ENCODE measurements around the gene PTMA. TPM values are rescaled to one million over a fixed set of nuclear protein-coding genes. Genes with fewer than 3 reads are reported as not detected.

Gene PTMA
- total RNA-seq, 1 experiment from 2014 or later = 1,390 TPM

DNA sequence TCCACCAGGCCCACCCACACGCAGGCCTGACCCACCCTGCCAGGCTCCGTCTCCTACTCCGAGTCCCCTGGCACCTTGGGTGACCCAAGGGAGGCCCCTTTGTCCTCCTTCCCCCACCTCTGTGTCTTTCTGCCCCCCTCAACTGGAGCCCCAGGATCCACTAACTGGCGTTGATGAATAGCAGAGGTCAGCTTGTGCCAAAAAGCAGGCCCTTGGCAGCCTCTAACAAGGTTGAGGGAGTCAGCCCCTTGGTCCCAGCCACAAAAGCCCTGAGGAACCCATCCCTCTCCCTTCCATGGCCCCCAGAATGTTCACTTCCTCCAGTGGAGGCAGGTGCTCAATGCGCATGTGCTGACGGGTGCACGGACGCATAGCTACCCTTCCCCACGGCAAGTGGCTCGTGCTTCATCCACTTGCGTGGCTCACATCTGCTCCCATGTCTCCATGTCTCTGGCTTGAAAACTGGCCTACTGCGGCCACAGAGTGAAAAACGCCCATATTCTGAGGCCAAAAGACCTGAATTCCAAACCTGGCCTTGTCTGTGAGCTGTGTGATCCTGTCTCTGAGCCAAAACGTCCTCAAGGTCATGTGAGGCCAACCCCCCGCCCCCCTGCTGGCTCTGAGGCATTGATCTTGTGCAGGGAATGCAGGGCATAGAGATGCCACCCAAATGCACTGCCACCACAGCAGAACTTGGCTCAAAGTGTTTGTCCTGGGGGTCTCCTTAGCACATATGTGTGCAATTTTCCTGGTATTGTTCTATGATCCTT, 19.0 kb upstream of the PTMA start:
- no TSS peak for BruUV-seq (replicated peaks)
- ATAC-seq (no peak), DNase-seq (ENCODE audit: low read depth, low spot score) (no peak)
- ChIA-PET POLR2A (no interaction called here), CTCF (interaction anchor here (1.0 kb wide), 1 partner anchor 25 kb away, joined by 5 read pairs; no protein-coding TSS in a partner anchor)
- no peak overlapping the region for H3K27ac ChIP-seq (ENCODE audit: low read length)
- H3K4me1 ChIP-seq (ENCODE audit: control insufficient read depth, insufficient read depth, low read length) = no peaks in the 10 kb centered on the region
- no peaks in the 10 kb centered on the region for H3K9me3 ChIP-seq (ENCODE audit: control insufficient read depth, insufficient read depth, low read depth, low read length)
- in situ Hi-C loops (cut with HindIII; ENCODE audit: low pct_unique_long_range_greater_than_20kb, low sequenced_read_pairs) (no loop called here), intact Hi-C loops (cut with micrococcal nuclease; ENCODE audit: unreplicated experiment) (no loop called here)
- H3K4me3 ChIP-seq (ENCODE audit: low read depth in 2 of 2, low read length in 2 of 2) = no peak overlapping the region
- no peaks in the 10 kb centered on the region for H3K36me3 ChIP-seq (ENCODE audit: control insufficient read depth, insufficient read depth, low read length)
- no peaks in the 10 kb centered on the region for H3K27me3 ChIP-seq (ENCODE audit: control insufficient read depth, insufficient read depth, low read length)
- TF ChIP-seq, protein P1, sequence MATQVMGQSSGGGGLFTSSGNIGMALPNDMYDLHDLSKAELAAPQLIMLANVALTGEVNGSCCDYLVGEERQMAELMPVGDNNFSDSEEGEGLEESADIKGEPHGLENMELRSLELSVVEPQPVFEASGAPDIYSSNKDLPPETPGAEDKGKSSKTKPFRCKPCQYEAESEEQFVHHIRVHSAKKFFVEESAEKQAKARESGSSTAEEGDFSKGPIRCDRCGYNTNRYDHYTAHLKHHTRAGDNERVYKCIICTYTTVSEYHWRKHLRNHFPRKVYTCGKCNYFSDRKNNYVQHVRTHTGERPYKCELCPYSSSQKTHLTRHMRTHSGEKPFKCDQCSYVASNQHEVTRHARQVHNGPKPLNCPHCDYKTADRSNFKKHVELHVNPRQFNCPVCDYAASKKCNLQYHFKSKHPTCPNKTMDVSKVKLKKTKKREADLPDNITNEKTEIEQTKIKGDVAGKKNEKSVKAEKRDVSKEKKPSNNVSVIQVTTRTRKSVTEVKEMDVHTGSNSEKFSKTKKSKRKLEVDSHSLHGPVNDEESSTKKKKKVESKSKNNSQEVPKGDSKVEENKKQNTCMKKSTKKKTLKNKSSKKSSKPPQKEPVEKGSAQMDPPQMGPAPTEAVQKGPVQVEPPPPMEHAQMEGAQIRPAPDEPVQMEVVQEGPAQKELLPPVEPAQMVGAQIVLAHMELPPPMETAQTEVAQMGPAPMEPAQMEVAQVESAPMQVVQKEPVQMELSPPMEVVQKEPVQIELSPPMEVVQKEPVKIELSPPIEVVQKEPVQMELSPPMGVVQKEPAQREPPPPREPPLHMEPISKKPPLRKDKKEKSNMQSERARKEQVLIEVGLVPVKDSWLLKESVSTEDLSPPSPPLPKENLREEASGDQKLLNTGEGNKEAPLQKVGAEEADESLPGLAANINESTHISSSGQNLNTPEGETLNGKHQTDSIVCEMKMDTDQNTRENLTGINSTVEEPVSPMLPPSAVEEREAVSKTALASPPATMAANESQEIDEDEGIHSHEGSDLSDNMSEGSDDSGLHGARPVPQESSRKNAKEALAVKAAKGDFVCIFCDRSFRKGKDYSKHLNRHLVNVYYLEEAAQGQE (IDR thresholded peaks at IDR 0.05; ENCODE audit: insufficient read depth in 1 of 2, low read depth in 2 of 2, low read length in 1 of 2) = no peak
- no peak for TF ChIP-seq POLR2AphosphoS5 (IDR thresholded peaks at IDR 0.05; ENCODE audit: low read depth, low read length)
- TF ChIP-seq, protein P2, sequence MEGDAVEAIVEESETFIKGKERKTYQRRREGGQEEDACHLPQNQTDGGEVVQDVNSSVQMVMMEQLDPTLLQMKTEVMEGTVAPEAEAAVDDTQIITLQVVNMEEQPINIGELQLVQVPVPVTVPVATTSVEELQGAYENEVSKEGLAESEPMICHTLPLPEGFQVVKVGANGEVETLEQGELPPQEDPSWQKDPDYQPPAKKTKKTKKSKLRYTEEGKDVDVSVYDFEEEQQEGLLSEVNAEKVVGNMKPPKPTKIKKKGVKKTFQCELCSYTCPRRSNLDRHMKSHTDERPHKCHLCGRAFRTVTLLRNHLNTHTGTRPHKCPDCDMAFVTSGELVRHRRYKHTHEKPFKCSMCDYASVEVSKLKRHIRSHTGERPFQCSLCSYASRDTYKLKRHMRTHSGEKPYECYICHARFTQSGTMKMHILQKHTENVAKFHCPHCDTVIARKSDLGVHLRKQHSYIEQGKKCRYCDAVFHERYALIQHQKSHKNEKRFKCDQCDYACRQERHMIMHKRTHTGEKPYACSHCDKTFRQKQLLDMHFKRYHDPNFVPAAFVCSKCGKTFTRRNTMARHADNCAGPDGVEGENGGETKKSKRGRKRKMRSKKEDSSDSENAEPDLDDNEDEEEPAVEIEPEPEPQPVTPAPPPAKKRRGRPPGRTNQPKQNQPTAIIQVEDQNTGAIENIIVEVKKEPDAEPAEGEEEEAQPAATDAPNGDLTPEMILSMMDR (IDR thresholded peaks at IDR 0.05) = no peak
- no peak for TF ChIP-seq TCF7L2 (IDR thresholded peaks at IDR 0.05; ENCODE audit: low read depth, low read length)
- TF ChIP-seq SIN3A (IDR thresholded peaks at IDR 0.05; ENCODE audit: borderline replicate concordance, insufficient read depth, low read depth, low read length) = no peak

DNA sequence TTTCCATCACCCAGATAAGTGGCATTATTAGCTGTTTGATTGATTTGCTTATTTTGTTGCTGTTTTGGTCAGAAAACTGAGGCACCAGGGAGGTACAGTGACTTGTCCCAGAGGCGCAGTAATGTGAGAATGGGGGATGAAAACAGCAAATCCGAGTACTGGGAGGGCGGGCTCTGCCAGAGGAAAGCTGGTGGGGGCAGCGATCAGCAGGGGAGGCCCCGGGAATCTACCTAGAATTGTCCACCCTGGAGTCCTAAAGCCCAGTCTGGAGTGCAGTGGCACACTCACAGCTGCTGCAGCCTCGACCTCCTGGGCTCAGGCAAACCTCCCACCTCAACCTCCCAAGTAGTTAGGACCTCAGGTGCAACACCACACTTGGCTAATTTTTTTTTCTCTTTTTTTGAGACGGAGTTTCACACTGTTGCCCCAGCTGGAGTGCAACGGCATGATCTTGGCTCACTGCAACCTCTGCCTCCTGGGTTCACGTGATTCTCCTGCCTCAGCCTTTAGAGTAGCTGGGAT, 17.0 kb upstream of the PTMA start:
- DNase-seq (ENCODE audit: low read depth, low spot score) = no peak
- Histone ChIP-seq H3K9me3 (ENCODE audit: control insufficient read depth, insufficient read depth, low read depth, low read length) (no peaks in the 10 kb centered on the region), H3K4me3 (ENCODE audit: low read depth in 2 of 2, low read length in 2 of 2) (no peak overlapping the region), H3K27me3 (ENCODE audit: control insufficient read depth, insufficient read depth, low read length) (no peaks in the 10 kb centered on the region), H3K4me1 (ENCODE audit: control insufficient read depth, insufficient read depth, low read length) (no peaks in the 10 kb centered on the region), H3K27ac (ENCODE audit: low read length) (no peak overlapping the region), H3K36me3 (ENCODE audit: control insufficient read depth, insufficient read depth, low read length) (no peaks in the 10 kb centered on the region)
- POLR2A ChIA-PET = no interaction called here
- TF ChIP-seq POLR2AphosphoS5 (IDR thresholded peaks at IDR 0.05; ENCODE audit: low read depth, low read length) = no peak
- no peak for TF ChIP-seq SIN3A (IDR thresholded peaks at IDR 0.05; ENCODE audit: borderline replicate concordance, insufficient read depth, low read depth, low read length)
- no peak for TF ChIP-seq TCF7L2 (IDR thresholded peaks at IDR 0.05; ENCODE audit: low read depth, low read length)
- TF ChIP-seq, protein P1 (IDR thresholded peaks at IDR 0.05; ENCODE audit: insufficient read depth in 1 of 2, low read depth in 2 of 2, low read length in 1 of 2) = no peak
- TF ChIP-seq, protein P2 (IDR thresholded peaks at IDR 0.05) = no peak
- no peak for ATAC-seq
- intact Hi-C loops (cut with micrococcal nuclease; ENCODE audit: unreplicated experiment) = no loop called here
- in situ Hi-C loops (cut with HindIII; ENCODE audit: low pct_unique_long_range_greater_than_20kb, low sequenced_read_pairs) = no loop called here
- no TSS peak for BruUV-seq (replicated peaks)
- CTCF ChIA-PET = interaction anchor here (1.2 kb wide), 1 partner anchor 23 kb away, joined by 3 read pairs; no protein-coding TSS in a partner anchor

Measured in Panc1 (cell line).